Neural cell (in vitro differentiated cells): ENCODE results near the gene MTRF1L.

Experiments used
- EP300 ChIP-seq: fragments of 450-650 bp; conservative IDR thresholded peaks from 2 replicates; pipeline ENCODE4 v1.6.1; 2014; ENCODE audit warnings: antibody characterized with exemption, mild to moderate bottlenecking, moderate library complexity; ENCODE audit not compliant: poor library complexity, severe bottlenecking
- EZH2 ChIP-seq: fragments of 200-600, 300-800 bp; shearing (Covaris generic), sonication (generic); IDR thresholded peaks from 2 replicates; pipeline ENCODE4 v1.6.1; 2014; ENCODE audit warnings: antibody characterized with exemption, low read length, borderline replicate concordance, mild to moderate bottlenecking; ENCODE audit not compliant: insufficient read depth, poor library complexity, severe bottlenecking
- MXI1 ChIP-seq: fragments of 450-650 bp; conservative IDR thresholded peaks from 2 replicates; pipeline ENCODE4 v1.6.1; 2014; ENCODE audit warnings: antibody characterized with exemption, mild to moderate bottlenecking; ENCODE audit not compliant: poor library complexity, severe bottlenecking
- POLR2AphosphoS5 ChIP-seq: IDR thresholded peaks from 2 replicates; pipeline ENCODE4 v1.6.1; 2012
- RAD21 ChIP-seq: fragments of 450-650 bp; conservative IDR thresholded peaks from 2 replicates; pipeline ENCODE4 v1.6.1; 2014; ENCODE audit warnings: antibody characterized with exemption, mild to moderate bottlenecking, moderate library complexity
- SMC3 ChIP-seq: fragments of 450-650 bp; conservative IDR thresholded peaks from 2 replicates; pipeline ENCODE4 v1.6.1; 2014; ENCODE audit warnings: antibody characterized with exemption, mild to moderate bottlenecking, moderate library complexity; ENCODE audit not compliant: poor library complexity
- TF ChIP-seq, protein P1 (sequence below): fragments of 450-650 bp; IDR thresholded peaks from 2 replicates; pipeline ENCODE4 v1.5.1; 2014; ENCODE audit warnings: antibody characterized with exemption, mild to moderate bottlenecking, moderate library complexity; ENCODE audit not compliant: poor library complexity, severe bottlenecking
- TF ChIP-seq, protein P2 (sequence below): IDR thresholded peaks from 2 replicates; pipeline ENCODE4 v1.6.1; 2012; ENCODE audit warnings: borderline replicate concordance

DNA sequence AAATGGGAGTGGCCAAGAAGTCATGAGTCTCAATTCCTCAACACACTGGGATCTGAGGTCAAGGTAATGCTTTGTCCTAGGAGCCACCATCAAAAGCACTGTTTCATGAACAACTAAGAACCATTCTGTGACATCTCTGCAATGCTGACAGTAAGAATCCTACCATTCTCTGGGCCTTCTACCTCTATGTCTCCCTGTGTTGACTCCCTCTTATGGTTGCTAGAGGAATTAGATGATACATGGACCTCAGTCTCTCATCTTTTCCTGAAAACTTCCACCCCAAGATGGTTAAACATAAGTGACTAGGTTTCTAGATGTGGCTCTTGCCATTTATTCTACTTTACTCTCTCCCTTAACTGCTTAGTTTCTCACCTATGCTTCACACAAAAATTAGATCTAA is 9.1 kb downstream of the MTRF1L start:
- TF ChIP-seq, protein P1, sequence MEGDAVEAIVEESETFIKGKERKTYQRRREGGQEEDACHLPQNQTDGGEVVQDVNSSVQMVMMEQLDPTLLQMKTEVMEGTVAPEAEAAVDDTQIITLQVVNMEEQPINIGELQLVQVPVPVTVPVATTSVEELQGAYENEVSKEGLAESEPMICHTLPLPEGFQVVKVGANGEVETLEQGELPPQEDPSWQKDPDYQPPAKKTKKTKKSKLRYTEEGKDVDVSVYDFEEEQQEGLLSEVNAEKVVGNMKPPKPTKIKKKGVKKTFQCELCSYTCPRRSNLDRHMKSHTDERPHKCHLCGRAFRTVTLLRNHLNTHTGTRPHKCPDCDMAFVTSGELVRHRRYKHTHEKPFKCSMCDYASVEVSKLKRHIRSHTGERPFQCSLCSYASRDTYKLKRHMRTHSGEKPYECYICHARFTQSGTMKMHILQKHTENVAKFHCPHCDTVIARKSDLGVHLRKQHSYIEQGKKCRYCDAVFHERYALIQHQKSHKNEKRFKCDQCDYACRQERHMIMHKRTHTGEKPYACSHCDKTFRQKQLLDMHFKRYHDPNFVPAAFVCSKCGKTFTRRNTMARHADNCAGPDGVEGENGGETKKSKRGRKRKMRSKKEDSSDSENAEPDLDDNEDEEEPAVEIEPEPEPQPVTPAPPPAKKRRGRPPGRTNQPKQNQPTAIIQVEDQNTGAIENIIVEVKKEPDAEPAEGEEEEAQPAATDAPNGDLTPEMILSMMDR, result no peak
- no peak for TF ChIP-seq EP300
- no peak for TF ChIP-seq POLR2AphosphoS5
- TF ChIP-seq EZH2, result no peak
- TF ChIP-seq, protein P2, sequence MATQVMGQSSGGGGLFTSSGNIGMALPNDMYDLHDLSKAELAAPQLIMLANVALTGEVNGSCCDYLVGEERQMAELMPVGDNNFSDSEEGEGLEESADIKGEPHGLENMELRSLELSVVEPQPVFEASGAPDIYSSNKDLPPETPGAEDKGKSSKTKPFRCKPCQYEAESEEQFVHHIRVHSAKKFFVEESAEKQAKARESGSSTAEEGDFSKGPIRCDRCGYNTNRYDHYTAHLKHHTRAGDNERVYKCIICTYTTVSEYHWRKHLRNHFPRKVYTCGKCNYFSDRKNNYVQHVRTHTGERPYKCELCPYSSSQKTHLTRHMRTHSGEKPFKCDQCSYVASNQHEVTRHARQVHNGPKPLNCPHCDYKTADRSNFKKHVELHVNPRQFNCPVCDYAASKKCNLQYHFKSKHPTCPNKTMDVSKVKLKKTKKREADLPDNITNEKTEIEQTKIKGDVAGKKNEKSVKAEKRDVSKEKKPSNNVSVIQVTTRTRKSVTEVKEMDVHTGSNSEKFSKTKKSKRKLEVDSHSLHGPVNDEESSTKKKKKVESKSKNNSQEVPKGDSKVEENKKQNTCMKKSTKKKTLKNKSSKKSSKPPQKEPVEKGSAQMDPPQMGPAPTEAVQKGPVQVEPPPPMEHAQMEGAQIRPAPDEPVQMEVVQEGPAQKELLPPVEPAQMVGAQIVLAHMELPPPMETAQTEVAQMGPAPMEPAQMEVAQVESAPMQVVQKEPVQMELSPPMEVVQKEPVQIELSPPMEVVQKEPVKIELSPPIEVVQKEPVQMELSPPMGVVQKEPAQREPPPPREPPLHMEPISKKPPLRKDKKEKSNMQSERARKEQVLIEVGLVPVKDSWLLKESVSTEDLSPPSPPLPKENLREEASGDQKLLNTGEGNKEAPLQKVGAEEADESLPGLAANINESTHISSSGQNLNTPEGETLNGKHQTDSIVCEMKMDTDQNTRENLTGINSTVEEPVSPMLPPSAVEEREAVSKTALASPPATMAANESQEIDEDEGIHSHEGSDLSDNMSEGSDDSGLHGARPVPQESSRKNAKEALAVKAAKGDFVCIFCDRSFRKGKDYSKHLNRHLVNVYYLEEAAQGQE, result no peak
- no peak for TF ChIP-seq SMC3
- no peak for TF ChIP-seq RAD21
- TF ChIP-seq MXI1, result no peak
